Panc1 (cell line): ENCODE measurements around the gene ABLIM2. TPM values are rescaled to one million over a fixed set of nuclear protein-coding genes. Genes with fewer than 3 reads are reported as not detected.

Experiments
- ATAC-seq: fragments of 200-7000 bp; cut with Tn5 transposase; 2 replicates; pipeline ENCODE4 v1.9.1; 2020; ENCODE audit warnings: mild to moderate bottlenecking, moderate library complexity
- BruUV-seq: library from RNA; stranded (reverse); fragments of 400-500 nt; replicated peaks from 2 replicates; lab custom pipeline; 2021; lab: Mats Ljungman, UMichigan
- CTCF ChIA-PET: fragments of 300-600 bp; sonication (Branson Sonifier 250); formaldehyde crosslinking; loops from one replicate; lab custom pipeline; 2022; ENCODE audit warnings: antibody characterized with exemption; lab: Charles Lee
- POLR2A ChIA-PET: fragments of 300-600 bp; sonication (Branson Sonifier 250); formaldehyde crosslinking; loops from one replicate; lab custom pipeline; 2022; ENCODE audit warnings: antibody characterized with exemption; lab: Charles Lee
- DNase-seq: peaks from one replicate; pipeline ENCODE4 v3.0.0-alpha.2; 2010; ENCODE audit warnings: low read depth, low spot score
- H3K27ac ChIP-seq: 2 replicates; pipeline ENCODE4 v1.5.1; 2011; ENCODE audit warnings: mild to moderate bottlenecking, low read length, inconsistent platforms
- H3K27me3 ChIP-seq: fragments of 200-500 bp; sonication (Bioruptor generic); 2 replicates; pipeline ENCODE4 v1.6.0; 2014; ENCODE audit warnings: low read length, inconsistent platforms; ENCODE audit not compliant: control insufficient read depth, insufficient read depth
- H3K36me3 ChIP-seq: fragments of 200-500 bp; sonication (Bioruptor generic); 2 replicates; pipeline ENCODE4 v1.5.1; 2014; ENCODE audit warnings: inconsistent platforms, mild to moderate bottlenecking, low read length, moderate library complexity; ENCODE audit not compliant: control insufficient read depth, insufficient read depth
- H3K4me1 ChIP-seq: 2 replicates; pipeline ENCODE4 v1.5.1; 2011; ENCODE audit warnings: inconsistent platforms, mild to moderate bottlenecking, low read length, moderate library complexity; ENCODE audit not compliant: control insufficient read depth, insufficient read depth
- H3K4me3 ChIP-seq, 2 experiments: 2 replicates each; pipeline ENCODE4 v1.5.1; 2011 to 2012; ENCODE audit warnings: low read depth in 2 of 2, low read length in 2 of 2, mild to moderate bottlenecking in 2 of 2, inconsistent platforms in 1 of 2, moderate library complexity in 1 of 2
- H3K9me3 ChIP-seq: fragments of 200-500 bp; sonication (Bioruptor generic); 2 replicates; pipeline ENCODE4 v1.5.1; 2014; ENCODE audit warnings: low read depth, mild to moderate bottlenecking, inconsistent platforms, low read length, moderate library complexity; ENCODE audit not compliant: control insufficient read depth, insufficient read depth
- POLR2AphosphoS5 ChIP-seq: IDR thresholded peaks from 2 replicates; pipeline ENCODE4 v1.6.1; 2012; ENCODE audit warnings: mild to moderate bottlenecking, low read depth, low read length, moderate library complexity
- SIN3A ChIP-seq: IDR thresholded peaks from 2 replicates; pipeline ENCODE4 v1.6.1; 2012; ENCODE audit warnings: low read depth, mild to moderate bottlenecking, low read length, moderate library complexity, borderline replicate concordance; ENCODE audit not compliant: insufficient read depth
- TCF7L2 ChIP-seq: IDR thresholded peaks from 2 replicates; pipeline ENCODE4 v1.6.1; 2011; ENCODE audit warnings: mild to moderate bottlenecking, low read depth, low read length, inconsistent platforms
- in situ Hi-C: cut with HindIII; loops from 2 replicates; pipeline ENCODE4 v1.10.0; 2016; ENCODE audit warnings: low sequenced_read_pairs, low pct_unique_long_range_greater_than_20kb
- intact Hi-C: fragments of 100-400 bp; cut with micrococcal nuclease; formaldehyde crosslinking; loops from one replicate; pipeline ENCODE4 v1.10.0; 2022; ENCODE audit not compliant: unreplicated experiment
- total RNA-seq: library from RNA; stranded (reverse); gene quantifications from one replicate; pipeline ENCODE4 v1.2.1, GENCODE V29; 2021; ENCODE audit not compliant: unreplicated experiment
- TF ChIP-seq, protein P1 (sequence below), 2 experiments: IDR thresholded peaks; 2 replicates each; pipeline ENCODE4 v1.6.1; 2011 to 2012; ENCODE audit warnings: low read depth in 2 of 2, control low read depth in 1 of 2, low read length in 1 of 2, mild to moderate bottlenecking in 1 of 2, moderate library complexity in 1 of 2; ENCODE audit not compliant: insufficient read depth in 1 of 2
- TF ChIP-seq, protein P2 (sequence below): fragments of 450-650 bp; IDR thresholded peaks from 2 replicates; pipeline ENCODE4 v1.5.1; 2017; ENCODE audit warnings: mild to moderate bottlenecking

Gene ABLIM2
- total RNA-seq, 1 experiment from 2014 or later, result 0.64 TPM

DNA sequence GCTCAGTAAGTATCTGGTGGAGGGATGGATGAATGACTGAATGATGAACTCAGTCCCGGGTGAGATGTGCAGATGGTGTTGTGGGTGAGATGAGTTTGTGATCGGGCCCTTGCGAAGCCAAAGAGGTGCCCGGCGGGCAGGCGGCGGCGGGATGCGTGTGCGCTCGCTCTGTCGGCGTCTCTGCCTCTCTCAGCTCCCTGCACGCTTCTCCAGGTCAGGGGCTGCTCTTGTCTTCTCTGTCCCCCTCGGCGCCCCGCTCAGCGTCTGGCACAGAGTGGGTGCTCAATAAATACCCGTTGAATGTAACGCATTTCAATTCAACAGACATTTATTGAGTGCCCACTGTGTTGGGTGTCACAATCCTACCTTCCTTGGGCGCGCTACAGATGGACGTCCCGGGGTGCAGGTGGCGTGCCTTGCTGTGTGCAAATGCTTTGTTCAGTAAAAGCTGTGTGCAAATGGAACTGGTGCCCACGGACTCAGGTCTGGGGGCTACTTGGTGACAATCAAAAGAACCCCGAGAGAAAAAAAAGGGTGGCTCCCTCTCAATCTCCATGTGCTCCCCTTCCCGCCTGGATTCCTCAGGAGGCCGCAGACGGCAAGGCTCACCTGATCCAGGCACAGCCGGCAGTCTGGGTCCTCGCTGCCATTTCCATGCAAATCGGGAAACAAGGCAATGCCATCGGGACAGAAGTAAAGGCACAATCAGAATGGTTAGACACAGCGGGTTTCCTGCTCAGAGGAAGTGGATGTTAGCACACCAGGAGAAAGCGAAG is 153.4 kb downstream of the ABLIM2 start:
- no peaks in the 10 kb centered on the region for H3K4me1 ChIP-seq
- POLR2A ChIA-PET, result no interaction called here
- intact Hi-C loops (no loop called here), in situ Hi-C loops (no loop called here)
- CTCF ChIA-PET, result no interaction called here
- H3K27me3 ChIP-seq, result no peaks in the 10 kb centered on the region
- H3K9me3 ChIP-seq, result no peaks in the 10 kb centered on the region
- ATAC-seq, result no peak
- no peak overlapping the region for H3K4me3 ChIP-seq
- no peaks in the 10 kb centered on the region for H3K36me3 ChIP-seq
- BruUV-seq, result no TSS peak
- no peak for DNase-seq
- TF ChIP-seq SIN3A, result no peak
- no peak for TF ChIP-seq POLR2AphosphoS5
- TF ChIP-seq TCF7L2, result no peak
- no peak overlapping the region for H3K27ac ChIP-seq

DNA sequence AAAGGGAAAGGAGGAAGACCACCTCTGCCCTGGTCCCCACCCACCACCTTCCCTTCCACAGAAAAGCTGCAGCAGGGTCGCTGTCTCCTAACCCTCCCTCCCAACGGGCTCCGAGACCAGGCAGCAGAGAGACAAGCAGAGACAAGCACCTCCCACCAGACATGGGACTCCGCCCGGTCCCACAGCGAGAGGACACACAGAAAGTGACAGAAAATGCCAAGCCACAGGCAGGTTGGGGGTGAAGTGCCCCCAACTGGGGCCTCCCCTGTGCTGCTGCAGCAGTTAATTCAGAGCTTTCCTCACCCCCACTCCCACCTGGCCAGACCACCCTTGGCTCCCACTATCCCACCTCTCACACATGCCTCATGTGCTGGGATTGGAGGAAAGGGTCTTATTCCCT is 154.5 kb downstream of the ABLIM2 start:
- ATAC-seq, result no peak
- TF ChIP-seq, protein P1, sequence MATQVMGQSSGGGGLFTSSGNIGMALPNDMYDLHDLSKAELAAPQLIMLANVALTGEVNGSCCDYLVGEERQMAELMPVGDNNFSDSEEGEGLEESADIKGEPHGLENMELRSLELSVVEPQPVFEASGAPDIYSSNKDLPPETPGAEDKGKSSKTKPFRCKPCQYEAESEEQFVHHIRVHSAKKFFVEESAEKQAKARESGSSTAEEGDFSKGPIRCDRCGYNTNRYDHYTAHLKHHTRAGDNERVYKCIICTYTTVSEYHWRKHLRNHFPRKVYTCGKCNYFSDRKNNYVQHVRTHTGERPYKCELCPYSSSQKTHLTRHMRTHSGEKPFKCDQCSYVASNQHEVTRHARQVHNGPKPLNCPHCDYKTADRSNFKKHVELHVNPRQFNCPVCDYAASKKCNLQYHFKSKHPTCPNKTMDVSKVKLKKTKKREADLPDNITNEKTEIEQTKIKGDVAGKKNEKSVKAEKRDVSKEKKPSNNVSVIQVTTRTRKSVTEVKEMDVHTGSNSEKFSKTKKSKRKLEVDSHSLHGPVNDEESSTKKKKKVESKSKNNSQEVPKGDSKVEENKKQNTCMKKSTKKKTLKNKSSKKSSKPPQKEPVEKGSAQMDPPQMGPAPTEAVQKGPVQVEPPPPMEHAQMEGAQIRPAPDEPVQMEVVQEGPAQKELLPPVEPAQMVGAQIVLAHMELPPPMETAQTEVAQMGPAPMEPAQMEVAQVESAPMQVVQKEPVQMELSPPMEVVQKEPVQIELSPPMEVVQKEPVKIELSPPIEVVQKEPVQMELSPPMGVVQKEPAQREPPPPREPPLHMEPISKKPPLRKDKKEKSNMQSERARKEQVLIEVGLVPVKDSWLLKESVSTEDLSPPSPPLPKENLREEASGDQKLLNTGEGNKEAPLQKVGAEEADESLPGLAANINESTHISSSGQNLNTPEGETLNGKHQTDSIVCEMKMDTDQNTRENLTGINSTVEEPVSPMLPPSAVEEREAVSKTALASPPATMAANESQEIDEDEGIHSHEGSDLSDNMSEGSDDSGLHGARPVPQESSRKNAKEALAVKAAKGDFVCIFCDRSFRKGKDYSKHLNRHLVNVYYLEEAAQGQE (IDR thresholded peaks at IDR 0.05; ENCODE audit: insufficient read depth in 1 of 2, low read depth in 2 of 2, low read length in 1 of 2), result no peak
- TF ChIP-seq POLR2AphosphoS5 (no peak), TCF7L2 (no peak), SIN3A (no peak)
- TF ChIP-seq, protein P2, sequence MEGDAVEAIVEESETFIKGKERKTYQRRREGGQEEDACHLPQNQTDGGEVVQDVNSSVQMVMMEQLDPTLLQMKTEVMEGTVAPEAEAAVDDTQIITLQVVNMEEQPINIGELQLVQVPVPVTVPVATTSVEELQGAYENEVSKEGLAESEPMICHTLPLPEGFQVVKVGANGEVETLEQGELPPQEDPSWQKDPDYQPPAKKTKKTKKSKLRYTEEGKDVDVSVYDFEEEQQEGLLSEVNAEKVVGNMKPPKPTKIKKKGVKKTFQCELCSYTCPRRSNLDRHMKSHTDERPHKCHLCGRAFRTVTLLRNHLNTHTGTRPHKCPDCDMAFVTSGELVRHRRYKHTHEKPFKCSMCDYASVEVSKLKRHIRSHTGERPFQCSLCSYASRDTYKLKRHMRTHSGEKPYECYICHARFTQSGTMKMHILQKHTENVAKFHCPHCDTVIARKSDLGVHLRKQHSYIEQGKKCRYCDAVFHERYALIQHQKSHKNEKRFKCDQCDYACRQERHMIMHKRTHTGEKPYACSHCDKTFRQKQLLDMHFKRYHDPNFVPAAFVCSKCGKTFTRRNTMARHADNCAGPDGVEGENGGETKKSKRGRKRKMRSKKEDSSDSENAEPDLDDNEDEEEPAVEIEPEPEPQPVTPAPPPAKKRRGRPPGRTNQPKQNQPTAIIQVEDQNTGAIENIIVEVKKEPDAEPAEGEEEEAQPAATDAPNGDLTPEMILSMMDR, result no peak
- Histone ChIP-seq H3K27me3 (no peaks in the 10 kb centered on the region), H3K36me3 (no peaks in the 10 kb centered on the region), H3K27ac (no peak overlapping the region), H3K4me1 (no peaks in the 10 kb centered on the region), H3K9me3 (no peaks in the 10 kb centered on the region), H3K4me3 (no peak overlapping the region)
- intact Hi-C loops (no loop called here), in situ Hi-C loops (no loop called here)
- no peak for DNase-seq
- ChIA-PET POLR2A (no interaction called here), CTCF (no interaction called here)
- no TSS peak for BruUV-seq
